Hindlimb muscle (tissue), 1 donor: Measurements from ENCODE around the gene MT2A. TPM values are rescaled to one million over a fixed set of nuclear protein-coding genes. Genes with fewer than 3 reads are reported as not detected.
A peak's percentile ranks its signal among the peaks of the same experiment; 100 is the strongest.
"Not testable (repeated sequence)": the region's sequence is repeated elsewhere in the genome, so short reads cannot be mapped to it uniquely, and the experiment has no call there.

ENCODE experiments used
- DNase-seq: peaks from one replicate; pipeline ENCODE4 v3.0.0-alpha.2; 2013
- polyA plus RNA-seq: library from polyadenylated mRNA; unstranded; fragments of 120-200 nt; gene quantifications from one replicate; pipeline ENCODE4 v1.2.1, GENCODE V29; 2013; ENCODE audit not compliant: insufficient read length

MT2A gene
- 26.9 TPM for polyA plus RNA-seq

DNA sequence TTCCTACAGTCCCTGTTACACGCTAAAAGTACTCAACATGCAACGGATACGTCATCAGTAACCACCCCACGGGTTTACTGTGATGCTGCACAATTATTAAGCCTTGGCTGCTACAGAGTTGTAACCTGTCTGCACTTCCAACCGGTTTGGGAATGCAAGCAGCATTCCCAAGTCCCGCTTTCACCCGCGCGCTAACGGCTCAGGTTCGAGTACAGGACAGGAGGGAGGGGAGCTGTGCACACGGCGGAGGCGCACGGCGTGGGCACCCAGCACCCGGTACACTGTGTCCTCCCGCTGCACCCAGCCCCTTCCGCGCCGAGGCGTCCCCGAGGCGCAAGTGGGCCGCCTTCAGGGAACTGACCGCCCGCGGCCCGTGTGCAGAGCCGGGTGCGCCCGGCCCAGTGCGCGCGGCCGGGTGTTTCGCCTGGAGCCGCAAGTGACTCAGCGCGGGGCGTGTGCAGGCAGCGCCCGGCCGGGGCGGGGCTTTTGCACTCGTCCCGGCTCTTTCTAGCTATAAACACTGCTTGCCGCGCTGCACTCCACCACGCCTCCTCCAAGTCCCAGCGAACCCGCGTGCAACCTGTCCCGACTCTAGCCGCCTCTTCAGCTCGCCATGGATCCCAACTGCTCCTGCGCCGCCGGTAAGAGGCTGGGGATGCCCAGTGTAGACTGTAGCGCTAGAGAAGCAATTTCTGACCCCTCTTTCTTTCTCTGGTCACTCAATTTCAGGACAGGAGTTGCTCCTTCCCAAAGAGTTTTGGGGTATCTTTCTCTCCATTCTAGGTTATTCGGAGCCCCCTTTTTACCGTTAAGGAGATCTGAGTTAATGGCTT lies at the start of gene MT2A:
Gene MT2A, plus strand, starts transcription at position 542 of the 833 bp plus-strand sequence. Its CDS starts 72 bp downstream, at position 614.
- peak; percentile 93 for DNase-seq

DNA sequence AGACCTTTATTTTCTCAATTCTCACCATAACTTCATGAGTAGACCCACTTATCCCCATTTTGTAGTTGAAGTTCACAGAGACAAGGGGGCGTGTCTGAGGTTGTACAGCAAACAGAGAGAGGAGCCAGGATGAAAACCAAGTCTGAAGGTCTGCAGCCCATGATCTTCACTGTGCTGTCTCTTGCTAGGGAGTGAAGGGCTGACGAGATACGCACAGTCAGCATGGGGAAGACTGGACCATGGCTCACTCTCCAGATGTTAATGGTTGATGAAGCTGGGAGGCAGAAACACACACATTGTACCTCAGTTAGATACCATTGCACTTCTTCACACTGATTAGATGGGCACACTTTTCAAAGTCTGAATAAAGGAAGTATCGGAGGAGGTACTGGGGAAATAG lies 49.3 kb upstream of the MT2A start:
- DNase-seq, result no peak

DNA sequence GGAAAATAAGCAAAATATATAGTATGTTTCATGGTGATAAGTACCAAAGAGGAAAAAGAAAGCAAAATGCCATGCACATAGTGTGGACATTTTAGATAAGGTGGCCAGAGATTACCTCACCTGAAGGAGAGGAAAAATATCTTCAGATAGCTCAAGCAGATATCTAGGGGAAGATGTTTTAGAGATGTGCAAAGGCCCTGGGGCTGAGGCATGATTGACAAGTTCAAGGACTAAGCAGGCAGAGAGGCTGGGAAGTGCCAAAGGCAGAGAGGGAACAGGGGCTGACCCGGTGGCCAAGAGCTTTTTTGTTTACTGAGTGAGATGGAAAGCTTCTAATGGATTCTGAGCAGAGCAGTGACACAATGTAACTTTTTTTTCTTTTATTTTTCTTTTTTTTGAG lies 47.9 kb upstream of the MT2A start:
- no peak for DNase-seq

DNA sequence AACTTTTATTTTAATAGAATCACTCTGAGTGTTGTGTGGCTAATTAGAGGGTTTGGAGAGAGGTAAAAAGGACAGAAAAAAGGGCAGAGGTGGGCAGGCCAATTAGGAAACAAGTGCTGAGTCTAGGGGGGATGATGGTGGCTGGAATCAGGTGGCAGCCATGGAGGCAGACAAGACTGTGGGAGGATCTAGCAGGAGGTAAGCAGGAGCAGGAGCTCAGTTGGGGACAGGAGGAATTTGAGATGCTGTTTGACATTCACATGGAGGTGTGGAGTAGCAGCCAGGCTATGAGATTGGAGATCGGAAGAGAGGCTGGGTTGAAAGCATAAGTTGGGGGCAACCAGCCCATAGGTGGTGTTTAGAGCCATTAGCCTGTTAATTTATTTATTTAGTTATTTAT lies 47.3 kb upstream of the MT2A start:
- no peak for DNase-seq

DNA sequence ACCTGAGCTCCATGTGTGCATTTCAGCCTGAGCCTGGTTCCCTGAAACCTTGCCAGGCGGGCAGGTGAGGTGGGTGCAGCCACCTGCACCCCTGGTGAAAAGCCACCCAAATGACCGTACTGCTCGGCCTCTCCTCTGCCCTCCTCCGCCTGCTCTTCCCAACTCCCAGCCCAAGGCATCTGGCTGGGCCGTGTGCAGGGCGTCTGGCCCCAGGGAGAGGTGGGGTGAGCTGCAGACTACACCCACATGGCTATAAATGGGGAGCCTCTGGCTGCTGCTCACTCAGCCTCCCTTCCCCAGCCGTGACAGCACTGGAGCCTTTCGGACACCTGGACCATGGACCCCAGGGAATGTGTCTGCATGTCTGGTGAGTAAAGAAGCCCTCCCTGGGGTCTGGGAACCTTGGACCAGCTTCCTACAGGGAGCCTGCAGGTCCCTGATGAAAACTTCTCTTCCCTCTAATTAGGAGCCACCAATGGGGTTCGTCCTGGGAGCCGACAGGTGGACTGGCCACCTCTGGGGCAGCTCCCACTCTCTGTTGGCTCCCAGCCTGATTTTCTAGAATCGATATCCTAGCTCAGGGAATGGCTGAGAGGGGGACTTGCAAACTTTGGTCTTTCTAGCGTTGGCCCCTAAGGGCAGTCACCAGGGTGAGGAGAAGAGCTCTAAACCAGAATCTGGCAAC lies 43.4 kb upstream of the MT2A start, which contains the start of gene MT4:
Gene MT4, plus strand, starts transcription at position 281 of the 685 bp plus-strand sequence. Its CDS starts 56 bp downstream, at position 337.
- DNase-seq, result no peak

DNA sequence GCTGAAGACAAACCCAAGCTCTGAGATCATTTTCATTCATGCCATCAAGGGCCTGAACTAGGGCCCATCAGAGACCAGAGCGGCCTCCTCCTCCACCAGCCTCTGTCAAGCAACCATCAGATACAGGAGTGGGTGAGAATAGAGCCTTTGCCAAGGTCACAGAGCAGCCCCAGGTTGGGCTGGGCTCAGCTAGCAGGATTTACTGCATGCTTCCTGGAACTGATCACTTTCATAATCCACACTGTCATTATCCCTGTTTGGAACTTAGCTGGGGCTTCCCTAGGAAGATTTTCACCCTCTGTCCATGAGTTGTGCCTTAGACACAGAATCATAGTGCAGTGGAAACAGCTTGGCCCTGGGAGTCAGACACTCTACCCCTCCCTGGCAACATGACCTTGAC lies 38.4 kb upstream of the MT2A start:
- no peak for DNase-seq

DNA sequence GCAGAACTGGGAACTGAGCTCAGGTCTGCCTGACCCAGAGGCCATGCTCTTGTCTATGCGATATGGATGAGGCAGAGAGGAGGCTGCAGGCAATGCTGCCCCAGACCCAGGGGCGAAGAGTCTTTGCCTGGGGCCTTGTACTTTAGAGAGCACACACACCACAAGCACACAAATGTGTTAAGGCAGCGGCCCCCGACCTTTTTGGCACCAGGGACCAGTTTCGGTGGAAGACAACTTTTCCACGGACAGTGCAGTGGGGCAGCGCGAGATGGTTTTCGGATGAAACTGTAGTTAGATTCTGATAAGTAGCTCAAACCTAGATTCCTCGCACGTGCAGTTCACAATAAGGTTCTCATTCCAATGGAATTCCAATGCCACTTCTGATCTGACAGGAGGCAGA lies 36.9 kb upstream of the MT2A start:
- no peak for DNase-seq

DNA sequence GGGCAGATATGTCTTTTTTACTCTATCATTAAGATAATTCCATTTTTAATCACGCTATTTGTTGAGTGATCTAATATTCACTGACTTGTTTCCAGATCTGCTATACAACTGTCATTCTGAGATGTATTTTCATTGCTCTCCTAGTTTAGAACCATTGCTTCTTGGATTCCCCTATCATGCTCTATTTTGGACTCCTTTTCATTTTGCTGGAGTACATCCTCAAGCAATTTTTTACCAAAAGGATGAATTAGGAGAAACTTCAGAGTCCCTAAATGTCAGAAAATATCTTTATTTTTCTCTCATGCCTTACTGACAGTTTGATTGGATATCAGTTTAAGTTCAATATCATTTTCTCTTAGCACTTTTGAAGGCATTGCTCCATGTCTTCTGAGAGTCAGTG lies 33.8 kb upstream of the MT2A start:
- DNase-seq, result no peak

DNA sequence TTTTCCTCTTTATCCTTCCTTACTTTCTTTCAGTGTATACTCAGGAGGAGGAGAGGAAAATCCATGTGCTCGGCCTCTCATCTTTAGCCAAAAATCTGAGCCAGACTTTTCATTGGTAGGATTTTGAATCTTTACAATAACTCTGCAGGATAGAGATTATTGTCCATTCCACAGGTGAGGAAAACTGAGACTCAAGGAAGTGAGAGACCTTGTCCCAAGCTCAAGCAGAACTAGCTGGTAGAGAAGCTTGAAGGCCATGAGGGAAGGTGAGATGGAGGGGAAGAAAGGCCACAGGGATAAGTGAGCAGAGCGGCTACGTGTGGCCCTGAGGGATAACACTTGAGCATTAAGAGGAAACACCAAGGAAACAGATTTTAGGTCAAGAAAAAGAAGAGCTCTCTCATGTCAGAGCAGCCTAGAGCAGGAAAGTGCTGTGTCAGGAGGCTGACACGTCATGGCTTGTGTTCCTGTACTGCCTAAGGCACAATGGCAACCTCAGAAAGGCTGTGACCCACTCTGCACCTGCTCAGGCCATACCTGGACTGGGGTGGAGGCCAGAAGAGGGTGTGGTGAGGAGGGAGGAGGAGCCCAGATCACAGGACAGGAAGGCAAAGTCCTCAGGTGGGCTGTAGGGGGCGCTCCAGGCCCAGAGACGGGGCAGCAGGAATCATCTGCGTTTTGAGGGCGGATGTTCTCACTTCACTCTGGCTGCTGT lies 31.6 kb upstream of the MT2A start:
- DNase-seq, result no peak

DNA sequence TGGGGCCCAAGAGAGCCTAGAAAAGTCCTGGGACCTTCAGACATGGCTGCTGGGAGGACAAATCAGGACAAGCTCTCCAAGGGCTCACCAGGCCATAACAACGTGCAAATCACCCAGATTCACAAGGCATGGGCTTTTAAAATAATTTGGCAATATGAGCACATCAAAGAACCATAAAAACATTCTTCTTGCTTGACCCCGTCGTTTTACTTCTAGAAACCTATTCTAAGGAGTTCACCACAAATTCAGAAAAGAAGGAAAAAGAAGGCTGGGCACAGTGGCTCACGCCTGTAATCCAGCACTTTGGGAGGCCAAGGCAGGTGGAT lies 31.1 kb upstream of the MT2A start:
- no peak for DNase-seq

DNA sequence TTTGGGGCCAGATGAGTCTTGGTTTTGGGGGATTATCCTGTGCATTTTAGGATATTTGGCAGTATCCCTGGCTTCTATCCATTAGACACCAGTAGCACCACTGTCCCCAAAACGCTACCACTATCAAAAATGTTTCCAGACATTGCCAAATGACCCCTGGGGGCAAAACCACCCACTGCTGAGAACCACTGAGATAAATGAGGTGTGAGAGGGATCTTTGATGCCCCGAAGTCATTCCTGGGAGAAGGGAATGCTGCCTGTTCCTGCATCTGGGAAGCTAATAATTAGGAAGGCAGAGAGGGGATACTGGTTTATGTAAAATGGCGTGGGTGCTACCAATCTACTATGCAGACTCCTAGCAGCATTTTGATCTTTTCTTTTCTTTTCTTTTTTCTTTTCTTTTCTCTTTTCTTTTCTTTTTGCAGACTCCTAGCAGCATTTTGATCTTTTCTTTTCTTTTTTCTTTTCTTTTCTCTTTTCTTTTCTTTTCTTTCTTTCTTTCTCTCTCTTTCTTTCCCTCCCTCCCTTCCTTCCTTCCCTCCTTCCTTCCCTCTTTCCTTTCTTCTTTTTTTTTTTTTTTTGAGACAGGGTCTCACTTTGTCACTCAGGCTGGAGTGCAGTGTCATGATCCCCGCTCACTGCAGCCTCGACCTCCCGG lies 27.9 kb upstream of the MT2A start:
- no peak for DNase-seq

DNA sequence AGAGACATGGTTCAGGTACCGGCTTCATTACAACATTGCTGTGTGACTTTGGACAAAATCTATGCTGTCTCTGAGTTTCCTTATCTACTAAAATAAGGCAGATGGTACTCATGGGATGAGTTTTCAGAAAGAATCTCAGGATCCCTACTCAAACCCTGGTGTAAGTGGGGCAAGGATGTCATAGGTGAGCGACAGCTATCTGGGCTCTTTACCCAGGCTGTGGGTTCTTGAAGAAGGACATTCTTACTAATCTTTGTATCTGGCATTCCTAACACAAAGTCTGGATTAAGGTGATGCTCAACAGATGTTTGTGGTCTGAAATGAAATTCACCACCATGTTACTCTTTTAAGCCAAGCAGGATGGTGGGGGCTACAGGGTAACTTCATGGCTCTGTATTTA lies 25.5 kb upstream of the MT2A start:
- not testable (repeated sequence) for DNase-seq

DNA sequence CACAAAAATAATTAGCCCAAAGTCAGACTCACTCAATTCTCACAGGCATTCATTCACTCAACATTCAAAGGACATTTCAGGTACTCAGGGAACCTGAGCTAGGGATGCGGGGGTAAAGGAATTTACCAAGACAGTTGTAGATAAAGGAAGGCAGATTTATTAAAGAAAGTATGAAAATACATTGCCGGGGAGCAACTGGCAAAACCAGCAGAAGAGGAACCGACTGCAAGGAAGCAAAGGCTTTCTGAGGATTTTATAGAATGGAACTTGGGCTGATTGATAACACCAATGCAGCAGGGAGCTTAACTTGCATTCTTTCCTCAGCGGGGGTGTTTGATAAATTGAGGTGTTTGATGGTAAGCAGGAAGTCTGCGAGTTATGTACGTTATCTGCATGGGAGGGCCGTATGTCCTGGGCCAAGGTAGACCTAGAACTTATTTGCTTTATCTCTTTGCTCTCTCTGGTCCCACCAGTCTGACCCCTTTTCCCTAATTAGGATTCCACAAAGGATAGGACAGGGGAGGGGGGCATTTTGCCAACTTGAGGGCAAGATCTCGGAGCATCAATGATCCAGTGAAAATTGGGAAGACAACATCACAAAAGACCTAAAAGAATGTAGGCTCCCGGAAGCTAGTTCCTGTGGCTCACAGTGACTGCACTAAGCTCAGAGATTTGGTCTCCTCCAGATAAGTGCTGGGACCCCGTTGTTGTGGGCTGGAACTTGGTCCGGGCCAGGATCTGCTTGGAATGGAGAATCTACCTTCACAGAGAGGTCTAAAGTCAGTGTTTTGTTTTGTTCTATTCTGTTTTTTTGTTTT lies 24.8 kb upstream of the MT2A start:
- no peak for DNase-seq

DNA sequence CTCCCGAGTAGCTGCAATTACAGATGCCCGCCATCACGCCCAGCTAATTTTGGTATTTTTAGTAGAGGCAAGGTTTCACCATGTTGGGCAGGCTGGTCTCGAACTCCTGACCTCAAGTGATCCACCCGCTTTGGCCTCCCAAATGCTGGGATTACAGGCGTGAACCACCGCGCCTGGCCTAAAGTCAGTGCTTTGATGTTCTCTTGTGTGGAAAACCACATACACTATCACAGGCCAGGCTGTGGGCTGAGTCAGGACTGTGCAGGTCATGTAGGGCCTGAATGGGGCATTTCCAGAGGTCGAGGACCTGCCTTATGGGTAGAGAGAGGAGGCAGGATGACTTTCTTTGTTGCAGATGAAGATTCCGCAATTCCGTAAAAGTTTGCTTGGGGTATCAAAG lies 24.1 kb upstream of the MT2A start:
- DNase-seq, result no peak

DNA sequence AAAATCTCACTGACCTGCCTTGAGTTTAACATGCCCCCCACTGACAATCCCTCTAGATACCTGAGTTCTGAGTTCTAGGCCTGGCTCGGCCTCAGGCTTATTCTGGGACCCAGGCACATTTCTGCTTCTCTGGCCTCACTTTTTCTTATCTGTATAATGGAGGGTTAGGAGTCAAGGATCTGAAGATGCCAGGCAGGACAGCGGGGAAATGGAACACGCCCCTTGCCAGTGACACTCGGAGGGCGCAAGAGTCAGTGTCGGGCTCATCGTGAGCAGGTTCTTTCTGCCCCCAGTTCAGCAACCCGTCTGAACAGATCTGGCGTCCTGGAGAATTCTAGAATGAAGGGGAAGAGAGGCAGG lies 19.6 kb upstream of the MT2A start:
- no peak for DNase-seq

DNA sequence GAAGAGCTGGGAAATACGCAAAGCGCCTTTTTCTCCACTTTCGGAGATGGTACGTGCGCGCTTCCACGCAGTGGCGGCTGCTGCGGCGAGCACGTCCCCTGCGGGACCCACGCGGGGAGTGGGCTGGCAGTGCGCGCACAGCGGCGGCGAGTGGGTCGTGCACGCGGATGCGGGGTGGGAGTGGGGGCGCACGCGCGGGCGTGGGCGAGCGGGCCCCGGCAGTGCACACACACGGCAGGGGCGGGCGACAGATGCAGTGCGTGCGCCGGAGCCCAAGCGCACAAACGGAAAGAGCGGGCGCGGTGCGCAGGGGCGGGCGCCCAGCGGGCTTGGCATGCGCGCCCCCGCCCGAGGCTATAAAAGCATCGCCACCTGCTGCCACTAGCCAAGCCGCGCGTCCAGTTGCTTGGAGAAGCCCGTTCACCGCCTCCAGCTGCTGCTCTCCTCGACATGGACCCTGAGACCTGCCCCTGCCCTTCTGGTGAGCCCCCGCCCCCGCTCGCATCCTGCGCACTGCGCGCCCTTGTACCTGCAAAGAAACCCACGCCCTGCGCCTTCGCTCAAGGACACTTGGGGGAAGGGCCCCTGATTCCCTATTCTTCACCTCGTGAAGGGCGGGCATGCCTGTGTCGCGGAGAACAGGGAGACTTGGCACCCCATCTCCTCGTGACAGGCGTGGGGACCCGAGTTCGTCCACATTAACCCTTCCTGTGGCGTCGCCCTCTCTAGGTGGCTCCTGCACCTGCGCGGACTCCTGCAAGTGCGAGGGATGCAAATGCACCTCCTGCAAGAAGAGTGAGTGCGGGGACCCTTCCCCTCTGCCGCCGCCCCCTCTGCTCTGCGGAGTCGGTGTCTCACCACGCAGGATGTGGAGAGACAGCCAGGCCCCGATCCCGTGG lies 19.0 kb upstream of the MT2A start, which contains the start of gene MT3:
Gene MT3, plus strand, starts transcription at position 388 of the 899 bp plus-strand sequence. Its CDS starts 63 bp downstream, at position 451.
- DNase-seq, result no peak

DNA sequence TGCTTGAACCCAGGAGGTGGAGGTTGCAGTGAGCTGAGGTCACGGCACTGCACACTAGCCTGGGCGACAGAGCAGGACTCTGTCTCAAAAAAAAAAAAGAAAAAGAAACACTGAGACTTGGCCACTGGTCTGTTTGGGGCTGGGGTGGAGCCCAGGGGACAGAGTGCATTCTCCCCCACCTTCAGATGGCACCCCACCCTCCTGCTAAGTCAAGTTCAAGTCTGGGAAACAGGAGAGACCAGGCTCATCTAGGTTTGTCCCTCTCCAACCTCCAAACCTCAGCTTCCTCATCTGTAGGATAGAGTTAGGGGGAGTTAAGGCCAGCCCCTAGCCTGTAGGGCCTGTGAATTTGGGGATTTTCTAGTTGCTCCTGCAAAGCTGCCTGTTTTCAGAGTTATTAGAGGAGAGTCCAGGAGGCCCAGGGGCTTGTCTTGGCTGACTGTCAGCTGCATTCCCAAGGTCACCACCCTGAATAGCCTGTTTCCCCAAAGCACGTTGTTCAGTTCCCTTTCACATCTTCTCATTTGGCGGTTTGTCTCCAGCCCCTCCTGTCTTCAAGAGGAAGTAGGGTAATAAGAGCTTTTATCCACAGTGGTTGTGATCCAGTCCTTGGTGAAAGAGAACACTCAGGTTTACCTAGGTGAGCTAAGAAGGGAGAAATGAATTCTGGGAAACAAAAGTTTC lies 16.9 kb upstream of the MT2A start:
- no peak for DNase-seq

DNA sequence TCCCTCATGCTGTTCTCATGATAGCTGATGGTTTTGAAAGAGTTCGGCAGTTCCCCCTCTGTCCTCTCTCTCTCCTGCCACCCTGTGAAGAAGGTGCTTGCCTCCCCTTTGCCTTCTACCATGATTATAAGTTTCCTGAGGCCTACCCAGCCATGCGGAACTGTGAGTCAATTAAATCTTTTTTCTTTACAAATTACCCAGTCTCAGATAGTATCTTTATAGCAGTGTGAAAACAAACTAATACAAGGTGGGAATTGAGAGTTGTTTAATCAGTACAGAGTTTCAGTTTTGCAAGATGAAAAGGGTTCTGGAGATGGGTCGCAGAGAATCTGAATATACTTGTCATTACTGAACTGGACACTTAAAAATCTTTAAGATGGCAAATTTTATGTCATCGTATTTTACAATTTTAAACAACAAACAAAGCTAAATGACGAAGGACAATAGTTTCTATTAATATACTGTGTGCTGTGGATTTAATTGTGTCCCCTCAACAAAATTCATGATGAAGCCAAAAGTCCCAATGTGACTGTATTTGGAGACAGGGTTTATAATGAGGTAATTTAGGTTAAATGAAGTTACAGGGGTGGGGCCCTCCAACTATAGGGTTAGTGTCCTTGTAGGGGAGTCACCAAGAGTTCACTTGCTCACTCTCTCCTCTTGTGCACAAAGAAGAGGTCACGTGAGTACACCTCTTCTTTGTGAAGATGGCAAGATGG lies 14.7 kb upstream of the MT2A start:
- no peak for DNase-seq

DNA sequence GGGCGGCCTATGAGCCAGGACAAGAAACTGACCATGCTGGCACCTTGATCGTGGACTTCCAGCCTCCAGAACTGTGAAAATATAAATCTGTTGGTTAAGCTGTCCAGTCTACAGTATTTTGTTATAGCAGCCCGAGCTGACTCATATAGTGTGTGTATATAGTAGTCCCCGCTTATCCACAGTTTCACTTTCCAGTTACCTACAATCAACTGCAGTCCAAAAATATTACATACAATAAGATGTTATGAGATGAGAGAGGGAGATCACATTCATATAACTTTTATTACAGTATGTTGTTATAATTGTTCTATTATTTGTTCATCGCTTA lies 14.1 kb upstream of the MT2A start:
- DNase-seq, result no peak
